H1 (cell line): ENCODE data around the gene RPL39L. TPM values are rescaled to one million over a fixed set of nuclear protein-coding genes. Genes with fewer than 3 reads are reported as not detected.

Source experiments
- CTCF ChIA-PET: fragments of 300-600 bp; sonication (Branson Sonifier 250); formaldehyde crosslinking; loops from one replicate; lab custom pipeline; 2021; ENCODE audit not compliant: partially characterized antibody; lab: Charles Lee
- POLR2A ChIA-PET: fragments of 300-600 bp; sonication (Branson Sonifier 250); formaldehyde crosslinking; loops from one replicate; lab custom pipeline; 2021; ENCODE audit warnings: inconsistent platforms; ENCODE audit not compliant: partially characterized antibody; lab: Charles Lee
- DNase-seq, 2 experiments: peaks; one replicate each; pipeline versions ENCODE4 v3.0.0 to v3.0.0-alpha.2; 2010 to 2022; ENCODE audit warnings: low spot score in 2 of 2, low read depth in 1 of 2, mixed read lengths in 1 of 2
- FAIRE-seq: peaks from 2 replicates; lab custom pipeline; 2011; peaks lifted over from hg19 to GRCh38; lab: Jason Lieb, UNC
- H2AFZ ChIP-seq: 2 replicates; pipeline ENCODE4 v1.8.1; 2012; ENCODE audit warnings: low read length, inconsistent platforms
- H2AK5ac ChIP-seq: 2 replicates; pipeline ENCODE4 v1.6.1; 2013; ENCODE audit warnings: low read depth, low read length
- H2BK120ac ChIP-seq: replicated peaks from 2 replicates; pipeline ENCODE3; 2013; ENCODE audit warnings: low read depth, low read length, inconsistent platforms
- H2BK12ac ChIP-seq: 2 replicates; pipeline ENCODE4 v1.6.1; 2013; ENCODE audit warnings: low read depth, low read length
- H2BK15ac ChIP-seq: 2 replicates; pipeline ENCODE4 v1.6.1; 2013; ENCODE audit warnings: low read length
- H2BK20ac ChIP-seq: 2 replicates; pipeline ENCODE4 v1.6.1; 2013; ENCODE audit warnings: low read length
- H2BK5ac ChIP-seq: 2 replicates; pipeline ENCODE4 v1.6.1; 2013; ENCODE audit warnings: low read depth, low read length
- H3K14ac ChIP-seq: 2 replicates; pipeline ENCODE4 v1.6.1; 2013; ENCODE audit warnings: inconsistent platforms; ENCODE audit not compliant: insufficient read length
- H3K18ac ChIP-seq: 2 replicates; pipeline ENCODE4 v1.6.1; 2013; ENCODE audit warnings: low read length; ENCODE audit errors: extremely low read depth
- H3K23ac ChIP-seq: 2 replicates; pipeline ENCODE4 v1.6.1; 2013; ENCODE audit warnings: inconsistent platforms; ENCODE audit not compliant: insufficient read length
- H3K23me2 ChIP-seq: 2 replicates; pipeline ENCODE4 v1.6.1; 2013; ENCODE audit warnings: low read depth, low read length
- H3K27ac ChIP-seq: 2 replicates; pipeline ENCODE4 v1.6.1; 2011; ENCODE audit warnings: low read depth, low read length, inconsistent platforms
- H3K27me3 ChIP-seq, 4 experiments: replicated peaks in 1 of 4; 1 replicate in 1 of 4; 2 replicates in 3 of 4; pipeline versions ENCODE4 v1.6.1 to v1.8.1; 2011 to 2013; ENCODE audit warnings: low read length in 3 of 4, mild to moderate bottlenecking in 3 of 4, inconsistent platforms in 2 of 4, mixed read lengths in 2 of 4, moderate library complexity in 1 of 4; ENCODE audit not compliant: control insufficient read depth in 3 of 4, insufficient read depth in 3 of 4; ENCODE audit errors: extremely low read depth in 1 of 4
- H3K36me3 ChIP-seq, 4 experiments: 2 replicates each; pipeline versions ENCODE4 v1.6.1 to v1.8.1; 2011 to 2013; ENCODE audit warnings: mild to moderate bottlenecking in 4 of 4, low read length in 3 of 4, moderate library complexity in 2 of 4, control low read depth in 1 of 4, inconsistent platforms in 1 of 4; ENCODE audit not compliant: insufficient read depth in 4 of 4, control insufficient read depth in 2 of 4
- H3K4ac ChIP-seq: replicated peaks from 2 replicates; pipeline ENCODE3; 2013; ENCODE audit warnings: low read length, low read depth, mixed read lengths, inconsistent platforms; ENCODE audit not compliant: insufficient read length
- H3K4me1 ChIP-seq, 4 experiments: replicated peaks in 1 of 4; 1 replicate in 1 of 4; 2 replicates in 3 of 4; pipeline versions ENCODE4 v1.6.1 to v1.8.1; 2011 to 2013; ENCODE audit warnings: low read length in 3 of 4, inconsistent platforms in 2 of 4, mixed read lengths in 1 of 4; ENCODE audit not compliant: insufficient read depth in 4 of 4, control insufficient read depth in 3 of 4
- H3K4me2 ChIP-seq, 2 experiments: 2 replicates each; pipeline versions ENCODE4 v1.6.1 to v1.8.1; 2011 to 2013; ENCODE audit warnings: low read depth in 2 of 2, low read length in 2 of 2, control low read depth in 1 of 2, inconsistent platforms in 1 of 2, mild to moderate bottlenecking in 1 of 2; ENCODE audit not compliant: insufficient read depth in 1 of 2
- H3K4me3 ChIP-seq, 4 experiments: fragments of 200-600, 300-600 bp in 1 of 4; sonication (generic), shearing (Covaris generic), sonication (Bioruptor Twin) in 1 of 4; 2 replicates each; pipeline versions ENCODE4 v1.5.1 to v1.8.1; 2011 to 2016; ENCODE audit warnings: low read length in 4 of 4, low read depth in 3 of 4, control low read depth in 2 of 4, inconsistent platforms in 2 of 4, mild to moderate bottlenecking in 2 of 4, mixed read lengths in 1 of 4, moderate library complexity in 1 of 4; ENCODE audit not compliant: insufficient read depth in 2 of 4; ENCODE audit errors: extremely low read depth in 1 of 4
- H3K56ac ChIP-seq: replicated peaks from 2 replicates; pipeline ENCODE3; 2013; ENCODE audit warnings: low read depth, mild to moderate bottlenecking, mixed read lengths, low read length, inconsistent platforms; ENCODE audit not compliant: insufficient read length
- H3K79me1 ChIP-seq: 2 replicates; pipeline ENCODE4 v1.6.1; 2013; ENCODE audit warnings: low read depth, low read length, control low read depth
- H3K79me2 ChIP-seq, 2 experiments: 2 replicates each; pipeline versions ENCODE4 v1.6.1 to v1.8.1; 2012 to 2013; ENCODE audit warnings: low read length in 2 of 2, mild to moderate bottlenecking in 2 of 2, inconsistent platforms in 1 of 2; ENCODE audit not compliant: insufficient read depth in 2 of 2, control insufficient read depth in 1 of 2
- H3K9ac ChIP-seq, 4 experiments: replicated peaks in 1 of 4; 1 replicate in 1 of 4; 2 replicates in 3 of 4; pipeline versions ENCODE4 v1.6.1 to v1.8.1; 2011 to 2013; ENCODE audit warnings: low read depth in 3 of 4, low read length in 3 of 4, control low read depth in 2 of 4, mild to moderate bottlenecking in 2 of 4, moderate library complexity in 2 of 4, inconsistent platforms in 1 of 4; ENCODE audit errors: extremely low read depth in 1 of 4
- H3K9me3 ChIP-seq, 2 experiments: 2 replicates each; pipeline versions ENCODE4 v1.6.1 to v1.8.1; 2012 to 2013; ENCODE audit warnings: mild to moderate bottlenecking in 2 of 2, moderate library complexity in 2 of 2, control low read depth in 1 of 2, inconsistent platforms in 1 of 2, low read depth in 1 of 2, low read length in 1 of 2, mixed read lengths in 1 of 2; ENCODE audit not compliant: insufficient read depth in 2 of 2
- H4K20me1 ChIP-seq, 2 experiments: replicated peaks in 1 of 2; 2 replicates each; pipeline versions ENCODE3 to v1.8.1; 2011 to 2013; ENCODE audit warnings: inconsistent platforms in 2 of 2, low read length in 2 of 2, mild to moderate bottlenecking in 1 of 2; ENCODE audit not compliant: insufficient read depth in 2 of 2, control insufficient read depth in 1 of 2
- H4K5ac ChIP-seq: 2 replicates; pipeline ENCODE4 v1.6.1; 2013; ENCODE audit warnings: low read length, low read depth, mixed read lengths, inconsistent platforms; ENCODE audit not compliant: insufficient read length
- H4K8ac ChIP-seq: 2 replicates; pipeline ENCODE4 v1.8.0; 2013; ENCODE audit warnings: mild to moderate bottlenecking, moderate library complexity, low read length, inconsistent platforms; ENCODE audit not compliant: insufficient read depth; ENCODE audit errors: extremely low read depth
- H4K91ac ChIP-seq: replicated peaks from 2 replicates; pipeline ENCODE3; 2013; ENCODE audit warnings: low read length, mixed read lengths, inconsistent platforms; ENCODE audit not compliant: insufficient read length
- CHD2 ChIP-seq: IDR thresholded peaks from 2 replicates; pipeline ENCODE4 v1.6.1; 2012; ENCODE audit warnings: low read length, improper control_type of control experiment
- EGR1 ChIP-seq: IDR thresholded peaks from 2 replicates; pipeline ENCODE4 v1.6.1; 2011; ENCODE audit warnings: low read depth, low read length, borderline replicate concordance
- FOSL1 ChIP-seq: IDR thresholded peaks from 2 replicates; pipeline ENCODE4 v1.6.1; 2011; ENCODE audit warnings: mild to moderate bottlenecking, low read depth, low read length, moderate library complexity; ENCODE audit not compliant: insufficient read depth
- HDAC2 ChIP-seq, 2 experiments: fragments of 300-600 bp in 1 of 2; sonication (generic) in 1 of 2; IDR thresholded peaks; 2 replicates each; pipeline ENCODE4 v1.6.1; 2011 to 2012; ENCODE audit warnings: low read depth in 2 of 2, low read length in 2 of 2, mild to moderate bottlenecking in 2 of 2, moderate library complexity in 2 of 2, borderline replicate concordance in 1 of 2, inconsistent platforms in 1 of 2
- KDM1A ChIP-seq: fragments of 200-600, 300-600 bp; sonication (generic); IDR thresholded peaks from 2 replicates; pipeline ENCODE4 v1.7.1; 2016; ENCODE audit warnings: mild to moderate bottlenecking, low read length, borderline replicate concordance
- PHF8 ChIP-seq: fragments of 200-600 bp; sonication (generic); conservative IDR thresholded peaks from 2 replicates; pipeline ENCODE4 v1.7.1; 2012; ENCODE audit warnings: low read depth, mild to moderate bottlenecking, inconsistent platforms, low read length, moderate library complexity
- RBBP5 ChIP-seq: IDR thresholded peaks from 2 replicates; pipeline ENCODE4 v1.7.1; 2012; ENCODE audit warnings: low read depth, mild to moderate bottlenecking, inconsistent platforms, low read length, moderate library complexity, borderline replicate concordance
- RXRA ChIP-seq: IDR thresholded peaks from 2 replicates; pipeline ENCODE4 v1.6.1; 2011; ENCODE audit warnings: low read depth, mild to moderate bottlenecking, low read length, moderate library complexity; ENCODE audit not compliant: insufficient read depth
- SP2 ChIP-seq: IDR thresholded peaks from 2 replicates; pipeline ENCODE4 v1.6.1; 2012; ENCODE audit warnings: mild to moderate bottlenecking, low read length, inconsistent platforms
- SUZ12 ChIP-seq: fragments of 200-600 bp; sonication (generic); IDR thresholded peaks from 2 replicates; pipeline ENCODE4 v1.6.1; 2012; ENCODE audit warnings: mild to moderate bottlenecking, inconsistent platforms, low read length, moderate library complexity, mixed read lengths
- WGBS, 2 experiments: shearing (Covaris generic) in 1 of 2; methylation state at CpG; one replicate each; pipeline versions ENCODE4 v1.1.6 to v1.1.7; 2013 to 2015; ENCODE audit warnings: low lambda C conversion rate in 2 of 2, mixed read lengths in 2 of 2, inconsistent platforms in 1 of 2, low coverage in 1 of 2, missing lambda C conversion rate in 1 of 2; ENCODE audit not compliant: insufficient replicate concordance in 2 of 2, insufficient coverage in 1 of 2, insufficient read length in 1 of 2; ENCODE audit errors: extremely low coverage in 1 of 2, missing lambda C conversion rate in 1 of 2; 5-methylcytosine and 5-hydroxymethylcytosine counted together
- polyA plus RNA-seq, 7 experiments: library from polyadenylated mRNA; depleted of rRNA in 3 of 7; stranded (reverse) in 5 of 7; unstranded in 2 of 7; fragments of >200 nt in 5 of 7; fragments of 200-250 nt in 2 of 7; gene quantifications; 1 replicate in 5 of 7; 2 replicates in 1 of 7; 4 replicates in 1 of 7; pipeline versions ENCODE4 v1.2.1 to v1.2.3, GENCODE V29; 2011 to 2013; ENCODE audit warnings: missing spikeins in 2 of 7, mixed read lengths in 2 of 7
- total RNA-seq: library from RNA; stranded (reverse); fragmentation: NEBNext Ultra II Directional; extraction: Animal tissue kit (Norgen Biotek cat#: 25700); gene quantifications from 2 replicates; pipeline ENCODE4 v1.2.1, GENCODE V29; 2021

RPL39L gene
- total and polyA plus RNA-seq, 2 of the 8 experiments (the other 6 are each of a cell fraction or from before 2014, with no cell fraction given), result 51.8 to 67.7 TPM

GRCh38 chr3:187093320-187093719 is 46.0 kb downstream of the RPL39L start:
- ChIA-PET POLR2A (no interaction called here), CTCF (interaction anchor here (1.1 to 2.0 kb wide), 3 partner anchors 20 to 46 kb away, joined by 4 to 6 read pairs (median 5); partner anchors contain the start of gene RPL39L)
- TF ChIP-seq FOSL1 (no peak), RXRA (no peak), HDAC2 (IDR thresholded peaks at IDR 0.05; ENCODE audit: borderline replicate concordance in 1 of 2, low read depth in 2 of 2, low read length in 2 of 2) (no peak), RBBP5 (no peak), PHF8 (no peak), CHD2 (no peak), EGR1 (no peak), SUZ12 (no peak), KDM1A (no peak), SP2 (no peak)

More at GRCh38 chr3:187093320-187093719, 46.0 kb downstream of the RPL39L start:
- Histone ChIP-seq H4K20me1 (no peaks in the 10 kb centered on the region), H3K23ac (no peak overlapping the region), H3K27me3 (no peaks in the 10 kb centered on the region), H4K5ac (no peak overlapping the region), H3K9me3 (peaks cover 0 to 2% of the 10 kb centered on the region in 2 experiments; a peak in 2 of 4 replicates), H3K18ac (no peak overlapping the region), H2BK12ac (no peak overlapping the region), H3K27ac (no peak overlapping the region), H2AK5ac (no peak overlapping the region), H2BK5ac (no peak overlapping the region), H3K4me1 (no peaks in the 10 kb centered on the region), H2BK120ac (no peak overlapping the region), H3K14ac (no peak overlapping the region), H3K4ac (no peak overlapping the region), H3K9ac (no peak overlapping the region), H3K79me2 (no peaks in the 10 kb centered on the region; a peak in 1 of 4 replicates), H2BK20ac (no peak overlapping the region), H3K4me3 (no peak overlapping the region), H3K36me3 (no peaks in the 10 kb centered on the region), H4K91ac (no peak overlapping the region), H2BK15ac (no peak overlapping the region), H2AFZ (no peak overlapping the region), H4K8ac (no peak overlapping the region), H3K23me2 (no peaks in the 10 kb centered on the region), H3K79me1 (no peaks in the 10 kb centered on the region), H3K56ac (no peak overlapping the region), H3K4me2 (no peak overlapping the region)
- no peak for DNase-seq
- 86% methylated on average over 1 of the region's 1 CpG; no CpG with 5 or more reads in 1 of the 2 experiments for WGBS, 2 experiments
- FAIRE-seq, result no peak
